SK-N-SH treated with all-trans-retinoic acid at 6 μM for 48 hours (cell line): ENCODE results near the gene NFU1.

Experiments used
- ATAC-seq: fragments of 200-7000 bp; cut with Tn5 transposase; 3 replicates; pipeline ENCODE4 v1.9.1; 2020; ENCODE audit warnings: mild to moderate bottlenecking, moderate library complexity
- ARNTL ChIP-seq: fragments of 450-650 bp; formaldehyde crosslinking; IDR thresholded peaks from 2 replicates; pipeline ENCODE4 v1.5.0; 2020; ENCODE audit warnings: low read depth, mild to moderate bottlenecking, moderate library complexity, borderline replicate concordance
- BACH2 ChIP-seq: fragments of 250-450 bp; sonication (Bioruptor Pico); IDR thresholded peaks from 2 replicates; pipeline ENCODE4 v1.9.0; 2021; ENCODE audit warnings: mild to moderate bottlenecking, borderline replicate concordance
- CSDC2 ChIP-seq: fragments of 250-450 bp; sonication (Bioruptor Pico); IDR thresholded peaks from 2 replicates; pipeline ENCODE4 v1.5.0; 2020; ENCODE audit warnings: mild to moderate bottlenecking, moderate library complexity
- ESRRG ChIP-seq: fragments of 250-450 bp; sonication (Bioruptor Pico); IDR thresholded peaks from 2 replicates; pipeline ENCODE4 v1.6.1; 2021; ENCODE audit warnings: mild to moderate bottlenecking
- GLIS3 ChIP-seq: fragments of 250-450 bp; sonication (Bioruptor Pico); IDR thresholded peaks from 2 replicates; pipeline ENCODE4 v1.5.0; 2020; ENCODE audit warnings: mild to moderate bottlenecking, moderate library complexity
- ISL1 ChIP-seq: fragments of 250-450 bp; sonication (Bioruptor Pico); IDR thresholded peaks from 2 replicates; pipeline ENCODE4 v2.1.2; 2022; ENCODE audit warnings: mild to moderate bottlenecking, moderate library complexity
- OSR1 ChIP-seq: fragments of 250-450 bp; sonication (Bioruptor Pico); IDR thresholded peaks from 2 replicates; pipeline ENCODE4 v1.8.0; 2022; ENCODE audit warnings: moderate library complexity, mild to moderate bottlenecking, inconsistent platforms
- PPARA ChIP-seq: fragments of 250-450 bp; sonication (Bioruptor Pico); IDR thresholded peaks from 2 replicates; pipeline ENCODE4 v1.5.0; 2020; ENCODE audit warnings: mild to moderate bottlenecking, borderline replicate concordance
- RARB ChIP-seq: fragments of 250-450 bp; sonication (Bioruptor Pico); IDR thresholded peaks from 2 replicates; pipeline ENCODE4 v1.8.0; 2021; ENCODE audit warnings: mild to moderate bottlenecking, moderate library complexity
- SNAI2 ChIP-seq: fragments of 250-450 bp; sonication (Bioruptor Pico); IDR thresholded peaks from 2 replicates; pipeline ENCODE4 v1.5.0; 2020; ENCODE audit warnings: mild to moderate bottlenecking, moderate library complexity
- TCF4 ChIP-seq: fragments of 250-450 bp; sonication (Bioruptor Pico); IDR thresholded peaks from 2 replicates; pipeline ENCODE4 v1.8.0; 2021; ENCODE audit warnings: mild to moderate bottlenecking, moderate library complexity, borderline replicate concordance
- TOX ChIP-seq: fragments of 250-450 bp; sonication (Bioruptor Pico); IDR thresholded peaks from 2 replicates; pipeline ENCODE4 v1.8.0; 2021; ENCODE audit warnings: mild to moderate bottlenecking, moderate library complexity, borderline replicate concordance
- ZC3H10 ChIP-seq: fragments of 250-450 bp; sonication (Bioruptor Pico); IDR thresholded peaks from 2 replicates; pipeline ENCODE4 v1.5.1; 2021; ENCODE audit warnings: mild to moderate bottlenecking, moderate library complexity
- ZFP3 ChIP-seq: fragments of 250-450 bp; sonication (Bioruptor Pico); IDR thresholded peaks from 2 replicates; pipeline ENCODE4 v1.5.0; 2020; ENCODE audit warnings: mild to moderate bottlenecking, moderate library complexity
- ZFP30 ChIP-seq: fragments of 450-650 bp; formaldehyde crosslinking; IDR thresholded peaks from 2 replicates; pipeline ENCODE4 v1.5.0; 2022; ENCODE audit warnings: mild to moderate bottlenecking, moderate library complexity
- ZNF565 ChIP-seq: fragments of 450-650 bp; formaldehyde crosslinking; conservative IDR thresholded peaks from 2 replicates; pipeline ENCODE4 v1.5.0; 2020; ENCODE audit warnings: low read depth, mild to moderate bottlenecking, moderate library complexity
- ZNF70 ChIP-seq: fragments of 450-650 bp; formaldehyde crosslinking; IDR thresholded peaks from 2 replicates; pipeline ENCODE4 v1.5.0; 2020; ENCODE audit warnings: mild to moderate bottlenecking, moderate library complexity
- ZNF8 ChIP-seq: fragments of 450-650 bp; formaldehyde crosslinking; IDR thresholded peaks from 2 replicates; pipeline ENCODE4 v1.5.0; 2020; ENCODE audit warnings: mild to moderate bottlenecking, moderate library complexity
- TF ChIP-seq, protein P1 (sequence below): fragments of 250-450 bp; sonication (Bioruptor Pico); IDR thresholded peaks from 2 replicates; pipeline ENCODE4 v1.5.1; 2020; ENCODE audit warnings: low read depth, mild to moderate bottlenecking, moderate library complexity
- TF ChIP-seq, protein P2 (sequence below): fragments of 250-450 bp; sonication (Bioruptor Pico); IDR thresholded peaks from 2 replicates; pipeline ENCODE4 v1.8.0; 2021; ENCODE audit warnings: low read depth, mild to moderate bottlenecking, moderate library complexity, borderline replicate concordance
- TF ChIP-seq, protein P3 (sequence below): fragments of 250-450 bp; sonication (Bioruptor Pico); IDR thresholded peaks from 2 replicates; pipeline ENCODE4 v1.5.0; 2020; ENCODE audit warnings: mild to moderate bottlenecking, moderate library complexity
- TF ChIP-seq, protein P4 (sequence below): fragments of 250-450 bp; sonication (Bioruptor Pico); IDR thresholded peaks from 2 replicates; pipeline ENCODE4 v1.5.1; 2021; ENCODE audit warnings: mild to moderate bottlenecking, moderate library complexity
- TF ChIP-seq, protein P5 (sequence below): fragments of 250-450 bp; sonication (Bioruptor Pico); IDR thresholded peaks from 2 replicates; pipeline ENCODE4 v1.8.0; 2020; ENCODE audit warnings: mild to moderate bottlenecking, moderate library complexity, borderline replicate concordance

NFU1 gene

DNA sequence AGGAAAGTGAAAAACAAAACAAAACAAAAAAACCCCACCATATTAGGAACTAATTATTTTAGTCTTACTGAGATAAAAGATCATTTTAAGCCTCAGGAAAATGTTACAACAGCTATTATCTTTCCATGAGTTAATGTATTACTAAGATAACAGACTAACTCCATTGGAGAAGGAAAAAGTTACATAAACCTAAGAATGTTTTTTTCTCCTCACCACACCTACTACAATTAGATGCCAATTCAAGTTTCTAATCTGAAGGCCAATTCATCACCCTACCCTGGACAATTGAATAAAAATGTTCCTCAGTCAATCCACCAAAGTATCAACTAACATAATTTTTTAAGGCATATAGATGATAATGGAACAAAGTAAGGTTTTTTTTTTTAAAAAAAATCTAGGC lies 40.0 kb downstream of the NFU1 start:
- ATAC-seq = no peak
- TF ChIP-seq SNAI2 (CRISPR knock-in tag) (no peak), BACH2 (CRISPR knock-in tag) (no peak), ISL1 (no peak), ZFP3 (CRISPR knock-in tag) (no peak), TOX (no peak), ZFP30 (CRISPR knock-in tag) (no peak), ZNF8 (CRISPR knock-in tag) (no peak), OSR1 (CRISPR knock-in tag) (no peak), ZNF70 (CRISPR knock-in tag) (no peak), CSDC2 (CRISPR knock-in tag) (no peak), ZNF565 (no peak), ARNTL (CRISPR knock-in tag) (no peak)
- TF ChIP-seq, protein P1, sequence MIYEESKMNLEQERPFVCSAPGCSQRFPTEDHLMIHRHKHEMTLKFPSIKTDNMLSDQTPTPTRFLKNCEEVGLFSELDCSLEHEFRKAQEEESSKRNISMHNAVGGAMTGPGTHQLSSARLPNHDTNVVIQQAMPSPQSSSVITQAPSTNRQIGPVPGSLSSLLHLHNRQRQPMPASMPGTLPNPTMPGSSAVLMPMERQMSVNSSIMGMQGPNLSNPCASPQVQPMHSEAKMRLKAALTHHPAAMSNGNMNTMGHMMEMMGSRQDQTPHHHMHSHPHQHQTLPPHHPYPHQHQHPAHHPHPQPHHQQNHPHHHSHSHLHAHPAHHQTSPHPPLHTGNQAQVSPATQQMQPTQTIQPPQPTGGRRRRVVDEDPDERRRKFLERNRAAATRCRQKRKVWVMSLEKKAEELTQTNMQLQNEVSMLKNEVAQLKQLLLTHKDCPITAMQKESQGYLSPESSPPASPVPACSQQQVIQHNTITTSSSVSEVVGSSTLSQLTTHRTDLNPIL (CRISPR knock-in tag) = no peak
- TF ChIP-seq, protein P2, sequence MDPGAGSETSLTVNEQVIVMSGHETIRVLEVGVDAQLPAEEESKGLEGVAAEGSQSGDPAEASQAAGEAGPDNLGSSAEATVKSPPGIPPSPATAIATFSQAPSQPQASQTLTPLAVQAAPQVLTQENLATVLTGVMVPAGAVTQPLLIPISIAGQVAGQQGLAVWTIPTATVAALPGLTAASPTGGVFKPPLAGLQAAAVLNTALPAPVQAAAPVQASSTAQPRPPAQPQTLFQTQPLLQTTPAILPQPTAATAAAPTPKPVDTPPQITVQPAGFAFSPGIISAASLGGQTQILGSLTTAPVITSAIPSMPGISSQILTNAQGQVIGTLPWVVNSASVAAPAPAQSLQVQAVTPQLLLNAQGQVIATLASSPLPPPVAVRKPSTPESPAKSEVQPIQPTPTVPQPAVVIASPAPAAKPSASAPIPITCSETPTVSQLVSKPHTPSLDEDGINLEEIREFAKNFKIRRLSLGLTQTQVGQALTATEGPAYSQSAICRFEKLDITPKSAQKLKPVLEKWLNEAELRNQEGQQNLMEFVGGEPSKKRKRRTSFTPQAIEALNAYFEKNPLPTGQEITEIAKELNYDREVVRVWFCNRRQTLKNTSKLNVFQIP (CRISPR knock-in tag) = no peak
- TF ChIP-seq, protein P3, sequence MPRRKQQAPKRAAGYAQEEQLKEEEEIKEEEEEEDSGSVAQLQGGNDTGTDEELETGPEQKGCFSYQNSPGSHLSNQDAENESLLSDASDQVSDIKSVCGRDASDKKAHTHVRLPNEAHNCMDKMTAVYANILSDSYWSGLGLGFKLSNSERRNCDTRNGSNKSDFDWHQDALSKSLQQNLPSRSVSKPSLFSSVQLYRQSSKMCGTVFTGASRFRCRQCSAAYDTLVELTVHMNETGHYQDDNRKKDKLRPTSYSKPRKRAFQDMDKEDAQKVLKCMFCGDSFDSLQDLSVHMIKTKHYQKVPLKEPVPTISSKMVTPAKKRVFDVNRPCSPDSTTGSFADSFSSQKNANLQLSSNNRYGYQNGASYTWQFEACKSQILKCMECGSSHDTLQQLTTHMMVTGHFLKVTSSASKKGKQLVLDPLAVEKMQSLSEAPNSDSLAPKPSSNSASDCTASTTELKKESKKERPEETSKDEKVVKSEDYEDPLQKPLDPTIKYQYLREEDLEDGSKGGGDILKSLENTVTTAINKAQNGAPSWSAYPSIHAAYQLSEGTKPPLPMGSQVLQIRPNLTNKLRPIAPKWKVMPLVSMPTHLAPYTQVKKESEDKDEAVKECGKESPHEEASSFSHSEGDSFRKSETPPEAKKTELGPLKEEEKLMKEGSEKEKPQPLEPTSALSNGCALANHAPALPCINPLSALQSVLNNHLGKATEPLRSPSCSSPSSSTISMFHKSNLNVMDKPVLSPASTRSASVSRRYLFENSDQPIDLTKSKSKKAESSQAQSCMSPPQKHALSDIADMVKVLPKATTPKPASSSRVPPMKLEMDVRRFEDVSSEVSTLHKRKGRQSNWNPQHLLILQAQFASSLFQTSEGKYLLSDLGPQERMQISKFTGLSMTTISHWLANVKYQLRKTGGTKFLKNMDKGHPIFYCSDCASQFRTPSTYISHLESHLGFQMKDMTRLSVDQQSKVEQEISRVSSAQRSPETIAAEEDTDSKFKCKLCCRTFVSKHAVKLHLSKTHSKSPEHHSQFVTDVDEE (CRISPR knock-in tag) = no peak

DNA sequence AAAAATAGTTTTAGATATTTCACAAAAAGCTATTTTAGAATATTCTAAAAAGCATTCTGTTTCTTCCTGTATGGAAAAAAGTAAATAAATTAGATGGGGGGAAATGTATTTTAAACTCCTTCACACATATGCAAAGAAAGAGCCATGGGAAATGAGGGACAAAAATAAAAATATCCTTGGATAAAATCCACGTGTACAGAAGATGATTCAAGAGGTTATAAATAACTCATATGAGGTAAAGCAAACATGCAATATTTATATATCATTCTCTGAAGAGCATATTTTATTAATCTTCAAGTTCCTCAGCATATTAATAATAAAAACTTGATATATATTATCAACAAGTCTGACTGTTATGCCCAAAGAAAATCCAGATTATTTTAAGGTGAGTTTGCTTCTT lies 41.4 kb downstream of the NFU1 start:
- no peak for ATAC-seq
- TF ChIP-seq ZC3H10 (CRISPR knock-in tag) (no peak), CSDC2 (CRISPR knock-in tag) (no peak), ESRRG (no peak), ZFP3 (CRISPR knock-in tag) (no peak), ZNF70 (CRISPR knock-in tag) (no peak), ZNF8 (CRISPR knock-in tag) (no peak), ARNTL (CRISPR knock-in tag) (no peak), SNAI2 (CRISPR knock-in tag) (no peak), TCF4 (CRISPR knock-in tag) (no peak), ZNF565 (no peak)
- TF ChIP-seq, protein P4, sequence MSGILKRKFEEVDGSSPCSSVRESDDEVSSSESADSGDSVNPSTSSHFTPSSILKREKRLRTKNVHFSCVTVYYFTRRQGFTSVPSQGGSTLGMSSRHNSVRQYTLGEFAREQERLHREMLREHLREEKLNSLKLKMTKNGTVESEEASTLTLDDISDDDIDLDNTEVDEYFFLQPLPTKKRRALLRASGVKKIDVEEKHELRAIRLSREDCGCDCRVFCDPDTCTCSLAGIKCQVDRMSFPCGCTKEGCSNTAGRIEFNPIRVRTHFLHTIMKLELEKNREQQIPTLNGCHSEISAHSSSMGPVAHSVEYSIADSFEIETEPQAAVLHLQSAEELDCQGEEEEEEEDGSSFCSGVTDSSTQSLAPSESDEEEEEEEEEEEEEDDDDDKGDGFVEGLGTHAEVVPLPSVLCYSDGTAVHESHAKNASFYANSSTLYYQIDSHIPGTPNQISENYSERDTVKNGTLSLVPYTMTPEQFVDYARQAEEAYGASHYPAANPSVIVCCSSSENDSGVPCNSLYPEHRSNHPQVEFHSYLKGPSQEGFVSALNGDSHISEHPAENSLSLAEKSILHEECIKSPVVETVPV (CRISPR knock-in tag) = no peak
- TF ChIP-seq, protein P5, sequence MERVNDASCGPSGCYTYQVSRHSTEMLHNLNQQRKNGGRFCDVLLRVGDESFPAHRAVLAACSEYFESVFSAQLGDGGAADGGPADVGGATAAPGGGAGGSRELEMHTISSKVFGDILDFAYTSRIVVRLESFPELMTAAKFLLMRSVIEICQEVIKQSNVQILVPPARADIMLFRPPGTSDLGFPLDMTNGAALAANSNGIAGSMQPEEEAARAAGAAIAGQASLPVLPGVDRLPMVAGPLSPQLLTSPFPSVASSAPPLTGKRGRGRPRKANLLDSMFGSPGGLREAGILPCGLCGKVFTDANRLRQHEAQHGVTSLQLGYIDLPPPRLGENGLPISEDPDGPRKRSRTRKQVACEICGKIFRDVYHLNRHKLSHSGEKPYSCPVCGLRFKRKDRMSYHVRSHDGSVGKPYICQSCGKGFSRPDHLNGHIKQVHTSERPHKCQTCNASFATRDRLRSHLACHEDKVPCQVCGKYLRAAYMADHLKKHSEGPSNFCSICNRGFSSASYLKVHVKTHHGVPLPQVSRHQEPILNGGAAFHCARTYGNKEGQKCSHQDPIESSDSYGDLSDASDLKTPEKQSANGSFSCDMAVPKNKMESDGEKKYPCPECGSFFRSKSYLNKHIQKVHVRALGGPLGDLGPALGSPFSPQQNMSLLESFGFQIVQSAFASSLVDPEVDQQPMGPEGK (CRISPR knock-in tag) = no peak

DNA sequence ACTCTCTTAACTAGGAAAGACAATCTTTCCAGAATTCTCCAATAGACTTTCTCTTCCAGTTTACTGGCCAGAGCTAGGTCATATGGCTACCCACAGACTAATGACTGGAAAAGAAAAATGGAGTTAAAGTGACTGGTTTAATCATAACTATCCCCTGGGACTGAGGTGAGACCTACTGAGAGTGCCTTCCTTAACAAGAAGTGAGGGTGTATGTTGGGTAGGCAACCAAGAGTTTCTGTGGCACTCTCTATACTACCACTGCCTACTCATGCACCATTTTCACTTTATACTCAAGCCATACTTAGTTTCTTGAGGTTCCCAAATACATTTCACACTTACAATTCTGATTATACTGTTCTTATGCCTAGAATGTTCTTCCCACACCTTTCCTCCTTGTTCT lies 43.3 kb downstream of the NFU1 start:
- no peak for ATAC-seq
- TF ChIP-seq GLIS3 (CRISPR knock-in tag) (no peak), ZNF8 (CRISPR knock-in tag) (no peak), ARNTL (CRISPR knock-in tag) (no peak), ISL1 (no peak), RARB (CRISPR knock-in tag) (no peak), TCF4 (CRISPR knock-in tag) (no peak), ZFP3 (CRISPR knock-in tag) (no peak), ZNF70 (CRISPR knock-in tag) (no peak), PPARA (CRISPR knock-in tag) (no peak), ZC3H10 (CRISPR knock-in tag) (no peak), BACH2 (CRISPR knock-in tag) (no peak), OSR1 (CRISPR knock-in tag) (no peak)
- TF ChIP-seq, protein P3 (CRISPR knock-in tag) = no peak
- TF ChIP-seq, protein P4 (CRISPR knock-in tag) = no peak
